COLO668 (cell line): ENCODE data around the gene HSPA4.
A peak's percentile ranks its signal among the peaks of the same experiment; 100 is the strongest.
"Not testable (repeated sequence)": the region's sequence is repeated elsewhere in the genome, so short reads cannot be mapped to it uniquely, and the experiment has no call there.

Experiments used
- DNase-seq: peaks from one replicate; lab custom pipeline; 2025; ENCODE audit not compliant: unreplicated experiment; lab: John Stamatoyannopoulos, UW

Gene HSPA4

GRCh38 chr5:133049726-133050048 lies 2.1 kb upstream of the HSPA4 start:
- DNase-seq = no peak

GRCh38 chr5:133050521-133050920 lies 1.3 kb upstream of the HSPA4 start:
- no peak for DNase-seq

GRCh38 chr5:133051061-133051541 lies 712 bp upstream of the HSPA4 start:
- peak; percentile 34 for DNase-seq

GRCh38 chr5:133052317-133053175 lies 733 bp downstream of the HSPA4 start:
- DNase-seq = peak; percentile 70

GRCh38 chr5:133053448-133053847 lies 1.6 kb downstream of the HSPA4 start:
- DNase-seq = no peak

- DNase-seq = no peak
Measured at GRCh38 chr5:133054697-133055471, 3.1 kb downstream of the HSPA4 start.

- DNase-seq = no peak
Measured at GRCh38 chr5:133056891-133057290, 5.1 kb downstream of the HSPA4 start.

- DNase-seq = no peak
Measured at GRCh38 chr5:133059621-133060020, 7.8 kb downstream of the HSPA4 start.

GRCh38 chr5:133062276-133062675 lies 10.5 kb downstream of the HSPA4 start:
- no peak for DNase-seq

GRCh38 chr5:133063965-133064364 lies 12.2 kb downstream of the HSPA4 start:
- DNase-seq = no peak

- DNase-seq = no peak
Measured at GRCh38 chr5:133065471-133065870, 13.7 kb downstream of the HSPA4 start.

GRCh38 chr5:133066045-133066444 lies 14.2 kb downstream of the HSPA4 start:
- DNase-seq = no peak

- DNase-seq = no peak
Measured at GRCh38 chr5:133072021-133072420, 20.2 kb downstream of the HSPA4 start.

GRCh38 chr5:133075572-133076536 lies 24.0 kb downstream of the HSPA4 start:
- DNase-seq = no peak

- DNase-seq = no peak
Measured at GRCh38 chr5:133079048-133079447, 27.2 kb downstream of the HSPA4 start.

GRCh38 chr5:133081036-133081435 lies 29.2 kb downstream of the HSPA4 start:
- DNase-seq = no peak

GRCh38 chr5:133081703-133082102 lies 29.9 kb downstream of the HSPA4 start:
- DNase-seq = no peak

- DNase-seq = no peak
Measured at GRCh38 chr5:133082128-133082527, 30.3 kb downstream of the HSPA4 start.

GRCh38 chr5:133083901-133084300 lies 32.1 kb downstream of the HSPA4 start:
- no peak for DNase-seq

GRCh38 chr5:133085171-133085570 lies 33.4 kb downstream of the HSPA4 start:
- DNase-seq = not testable (repeated sequence)

GRCh38 chr5:133086366-133086875 lies 34.6 kb downstream of the HSPA4 start:
- no peak for DNase-seq
